Measurements from ENCODE around the gene MAS1.

MAS1 gene

GRCh38 chr6:159904497-159904911 is 13.7 kb downstream of the MAS1 start:
- Histone ChIP-seq H3K4me1 (ENCODE audit: insufficient read depth, low read length) (no peaks in the 10 kb centered on the region), H3K36me3 (ENCODE audit: insufficient read depth, low read length) (no peaks in the 10 kb centered on the region), H3K4me3 (ENCODE audit: low read depth in 1 of 2, low read length in 2 of 2) (no peak overlapping the region), H3K27me3 (ENCODE audit: control insufficient read depth in 1 of 2, insufficient read depth in 2 of 2, low read length in 2 of 2) (peaks cover 0 to 4% of the 10 kb centered on the region in 2 donors), H3K9ac (ENCODE audit: low read length) (no peak overlapping the region), H3K9me3 (ENCODE audit: low read length) (no peaks in the 10 kb centered on the region), H3K27ac (ENCODE audit: low read depth, low read length) (no peak overlapping the region)

- Histone ChIP-seq H3K27ac (ENCODE audit: low read depth, low read length) (no peak overlapping the region), H3K9ac (ENCODE audit: low read length) (no peak overlapping the region), H3K4me1 (ENCODE audit: insufficient read depth, low read length) (no peaks in the 10 kb centered on the region), H3K9me3 (ENCODE audit: low read length) (no peaks in the 10 kb centered on the region), H3K27me3 (ENCODE audit: control insufficient read depth in 1 of 2, insufficient read depth in 2 of 2, low read length in 2 of 2) (peaks cover 0 to 4% of the 10 kb centered on the region in 2 donors), H3K36me3 (ENCODE audit: insufficient read depth, low read length) (no peaks in the 10 kb centered on the region), H3K4me3 (ENCODE audit: low read depth in 1 of 2, low read length in 2 of 2) (no peak overlapping the region)
Observed at GRCh38 chr6:159906400-159906799, 15.6 kb downstream of the MAS1 start.

DNA sequence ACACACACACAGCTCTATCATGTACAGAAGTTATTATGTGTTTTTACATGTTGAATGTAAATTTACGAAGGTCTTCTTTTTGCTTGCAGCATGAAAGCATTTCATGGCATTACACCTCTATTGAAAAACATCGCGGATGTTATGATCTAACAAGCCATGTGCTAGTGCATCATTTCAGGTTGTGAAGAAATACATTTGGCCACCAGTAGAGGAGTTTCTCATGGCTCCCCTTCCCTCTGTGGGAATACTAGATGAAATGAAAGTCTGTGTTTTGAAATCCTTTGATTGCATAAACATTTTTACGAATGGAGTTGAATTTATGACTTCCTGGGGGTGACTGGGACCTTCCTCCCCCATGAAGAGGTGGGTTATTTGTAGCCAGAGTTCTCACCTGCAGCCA is 17.7 kb downstream of the MAS1 start:
- Histone ChIP-seq H3K4me1 (ENCODE audit: insufficient read depth, low read length) (no peaks in the 10 kb centered on the region), H3K9me3 (ENCODE audit: low read length) (no peaks in the 10 kb centered on the region), H3K9ac (ENCODE audit: low read length) (no peak overlapping the region), H3K27me3 (ENCODE audit: control insufficient read depth in 1 of 2, insufficient read depth in 2 of 2, low read length in 2 of 2) (peaks cover 0 to 4% of the 10 kb centered on the region in 2 donors), H3K4me3 (ENCODE audit: low read depth in 1 of 2, low read length in 2 of 2) (no peak overlapping the region), H3K36me3 (ENCODE audit: insufficient read depth, low read length) (no peaks in the 10 kb centered on the region), H3K27ac (ENCODE audit: low read depth, low read length) (no peak overlapping the region)

- no peaks in the 10 kb centered on the region for H3K36me3 ChIP-seq (ENCODE audit: insufficient read depth, low read length)
Observed at GRCh38 chr6:159908979-159909378, 18.2 kb downstream of the MAS1 start.

DNA sequence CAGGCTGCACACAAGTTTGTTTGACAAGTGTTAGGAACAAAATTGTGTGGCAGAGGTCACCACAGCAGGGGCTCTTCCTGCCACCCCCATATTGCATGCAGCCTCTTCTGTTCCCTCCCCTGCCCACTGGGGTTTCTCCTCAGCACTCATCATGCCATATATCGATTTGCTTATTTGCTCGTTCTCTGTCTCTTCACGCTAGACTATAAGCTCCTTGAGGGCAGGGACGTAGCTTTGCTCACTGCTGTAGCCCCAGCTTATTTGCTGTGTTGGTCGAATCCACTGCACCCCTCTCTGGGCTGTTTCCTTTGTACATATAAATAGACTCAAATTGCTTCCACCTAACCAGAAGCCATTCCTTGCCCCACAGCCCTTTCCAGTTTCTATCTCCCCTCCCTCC is 19.6 kb downstream of the MAS1 start:
- Histone ChIP-seq H3K36me3 (ENCODE audit: insufficient read depth, low read length) (no peaks in the 10 kb centered on the region), H3K27me3 (ENCODE audit: control insufficient read depth in 1 of 2, insufficient read depth in 2 of 2, low read length in 2 of 2) (peaks cover 0 to 4% of the 10 kb centered on the region in 2 donors), H3K9ac (ENCODE audit: low read length) (no peak overlapping the region), H3K27ac (ENCODE audit: low read depth, low read length) (no peak overlapping the region), H3K9me3 (ENCODE audit: low read length) (no peaks in the 10 kb centered on the region), H3K4me3 (ENCODE audit: low read depth in 1 of 2, low read length in 2 of 2) (no peak overlapping the region), H3K4me1 (ENCODE audit: insufficient read depth, low read length) (no peaks in the 10 kb centered on the region)

More at GRCh38 chr6:159908979-159909378, 18.2 kb downstream of the MAS1 start:
- H3K4me1 ChIP-seq (ENCODE audit: insufficient read depth, low read length): no peaks in the 10 kb centered on the region
- no peak overlapping the region for H3K4me3 ChIP-seq (ENCODE audit: low read depth in 1 of 2, low read length in 2 of 2)
- H3K27ac ChIP-seq (ENCODE audit: low read depth, low read length): no peak overlapping the region
- H3K9ac ChIP-seq (ENCODE audit: low read length): no peak overlapping the region
- H3K27me3 ChIP-seq (ENCODE audit: control insufficient read depth in 1 of 2, insufficient read depth in 2 of 2, low read length in 2 of 2): peaks cover 0 to 4% of the 10 kb centered on the region in 2 donors
- H3K9me3 ChIP-seq (ENCODE audit: low read length): no peaks in the 10 kb centered on the region

DNA sequence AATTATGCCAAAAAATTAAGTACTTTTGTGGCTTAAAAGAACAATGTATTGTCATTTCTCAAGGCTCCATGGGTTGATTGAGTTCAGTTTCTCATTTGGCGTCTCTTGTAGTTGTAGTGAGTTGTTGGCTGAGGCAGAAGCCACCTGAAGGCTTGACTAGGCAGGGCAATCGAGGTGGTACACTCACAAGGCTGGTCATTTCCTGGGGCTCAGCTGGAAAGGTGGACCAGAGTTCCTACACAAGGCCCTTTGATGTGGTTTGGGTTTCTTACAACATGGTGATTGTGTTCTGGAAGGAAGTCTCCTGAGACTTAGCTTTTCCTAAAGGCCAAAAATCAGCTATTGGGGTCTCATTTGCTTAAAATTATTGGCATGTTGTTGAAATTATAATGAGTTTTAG is 22.6 kb downstream of the MAS1 start:
- Histone ChIP-seq H3K36me3 (ENCODE audit: insufficient read depth, low read length) (no peaks in the 10 kb centered on the region), H3K27ac (ENCODE audit: low read depth, low read length) (no peak overlapping the region), H3K4me3 (ENCODE audit: low read depth in 1 of 2, low read length in 2 of 2) (no peak overlapping the region), H3K9ac (ENCODE audit: low read length) (no peak overlapping the region), H3K9me3 (ENCODE audit: low read length) (no peaks in the 10 kb centered on the region), H3K27me3 (ENCODE audit: control insufficient read depth in 1 of 2, insufficient read depth in 2 of 2, low read length in 2 of 2) (peaks cover 0 to 4% of the 10 kb centered on the region in 2 donors), H3K4me1 (ENCODE audit: insufficient read depth, low read length) (no peaks in the 10 kb centered on the region)

- H3K27me3 ChIP-seq (ENCODE audit: control insufficient read depth in 1 of 2, insufficient read depth in 2 of 2, low read length in 2 of 2): no peaks in the 10 kb centered on the region
- no peak overlapping the region for H3K27ac ChIP-seq (ENCODE audit: low read depth, low read length)
- no peaks in the 10 kb centered on the region for H3K4me1 ChIP-seq (ENCODE audit: insufficient read depth, low read length)
- no peak overlapping the region for H3K4me3 ChIP-seq (ENCODE audit: low read depth in 1 of 2, low read length in 2 of 2)
- H3K36me3 ChIP-seq (ENCODE audit: insufficient read depth, low read length): no peaks in the 10 kb centered on the region
- H3K9me3 ChIP-seq (ENCODE audit: low read length): no peaks in the 10 kb centered on the region
- H3K9ac ChIP-seq (ENCODE audit: low read length): no peak overlapping the region
Observed at GRCh38 chr6:159913862-159914564, 23.2 kb downstream of the MAS1 start.

DNA sequence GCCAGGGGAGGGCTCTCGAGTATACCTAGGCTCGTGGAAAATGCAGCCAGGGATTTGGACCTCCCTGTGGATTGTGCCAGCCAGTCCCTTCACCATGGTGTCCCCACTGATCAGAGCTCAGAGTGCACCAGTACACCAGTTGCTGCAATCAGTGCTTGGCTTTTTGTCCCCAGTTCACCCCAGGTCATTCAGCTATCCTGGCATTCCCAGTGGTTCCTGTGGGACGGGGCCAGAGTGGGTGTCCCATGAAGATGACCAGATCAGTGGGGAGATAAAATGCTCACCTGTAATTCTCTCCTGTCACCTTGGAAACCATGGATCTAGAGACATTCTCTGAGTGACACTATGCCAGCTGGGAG is 23.8 kb downstream of the MAS1 start:
- H3K9ac ChIP-seq (ENCODE audit: low read length): no peak overlapping the region
- no peak overlapping the region for H3K4me3 ChIP-seq (ENCODE audit: low read depth in 1 of 2, low read length in 2 of 2)
- no peaks in the 10 kb centered on the region for H3K4me1 ChIP-seq (ENCODE audit: insufficient read depth, low read length)
- H3K27me3 ChIP-seq (ENCODE audit: control insufficient read depth in 1 of 2, insufficient read depth in 2 of 2, low read length in 2 of 2): no peaks in the 10 kb centered on the region
- no peaks in the 10 kb centered on the region for H3K36me3 ChIP-seq (ENCODE audit: insufficient read depth, low read length)
- H3K27ac ChIP-seq (ENCODE audit: low read depth, low read length): no peak overlapping the region
- H3K9me3 ChIP-seq (ENCODE audit: low read length): no peaks in the 10 kb centered on the region

- H3K27ac ChIP-seq (ENCODE audit: low read depth, low read length): no peak overlapping the region
- H3K4me1 ChIP-seq (ENCODE audit: insufficient read depth, low read length): no peaks in the 10 kb centered on the region
- H3K36me3 ChIP-seq (ENCODE audit: insufficient read depth, low read length): no peaks in the 10 kb centered on the region
- H3K9me3 ChIP-seq (ENCODE audit: low read length): no peaks in the 10 kb centered on the region
- no peak overlapping the region for H3K9ac ChIP-seq (ENCODE audit: low read length)
- no peak overlapping the region for H3K4me3 ChIP-seq (ENCODE audit: low read depth in 1 of 2, low read length in 2 of 2)
- H3K27me3 ChIP-seq (ENCODE audit: control insufficient read depth in 1 of 2, insufficient read depth in 2 of 2, low read length in 2 of 2): no peaks in the 10 kb centered on the region
Observed at GRCh38 chr6:159915397-159915796, 24.6 kb downstream of the MAS1 start.

DNA sequence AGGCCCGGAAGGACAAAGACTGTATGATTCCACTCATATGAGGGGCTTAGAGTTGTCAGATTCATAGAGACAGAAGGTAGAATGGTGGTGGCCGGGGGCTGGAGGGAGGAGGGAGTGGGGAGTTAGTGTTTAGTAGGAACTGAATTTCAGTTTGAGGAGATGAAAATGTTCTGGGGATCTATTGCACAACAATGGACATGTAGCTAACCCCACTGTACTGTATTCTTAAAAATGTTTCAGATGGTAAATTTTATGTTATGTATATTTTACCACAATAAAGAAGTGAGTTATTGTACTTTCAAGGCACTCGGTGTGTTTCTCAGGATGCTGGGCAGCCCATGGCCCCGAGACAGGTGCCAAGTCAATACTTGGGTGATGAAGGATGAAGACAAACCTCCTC is 25.4 kb downstream of the MAS1 start:
- no peaks in the 10 kb centered on the region for H3K9me3 ChIP-seq (ENCODE audit: low read length)
- no peaks in the 10 kb centered on the region for H3K27me3 ChIP-seq (ENCODE audit: control insufficient read depth in 1 of 2, insufficient read depth in 2 of 2, low read length in 2 of 2)

DNA sequence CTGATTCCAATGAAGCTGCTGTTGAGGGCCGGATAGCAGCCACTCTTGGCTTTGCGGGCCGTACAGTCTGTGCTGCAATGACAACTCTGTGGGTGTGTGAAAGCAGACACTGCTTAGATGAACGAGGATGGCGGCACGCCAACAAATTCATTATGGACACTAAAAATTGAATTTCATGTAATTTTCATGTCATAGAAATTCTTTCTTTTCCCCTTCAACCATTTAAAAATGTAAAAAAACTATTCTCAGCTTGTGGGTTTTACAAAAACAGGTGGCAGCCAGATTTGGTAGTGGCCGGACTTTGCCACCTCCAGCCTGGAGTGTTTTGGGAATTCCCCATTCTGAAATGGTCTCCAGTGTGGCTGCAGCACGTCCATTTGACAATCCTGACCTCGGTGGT is 26.0 kb downstream of the MAS1 start:
- Histone ChIP-seq H3K27me3 (ENCODE audit: control insufficient read depth in 1 of 2, insufficient read depth in 2 of 2, low read length in 2 of 2) (no peaks in the 10 kb centered on the region), H3K36me3 (ENCODE audit: insufficient read depth, low read length) (no peaks in the 10 kb centered on the region), H3K27ac (ENCODE audit: low read depth, low read length) (no peak overlapping the region), H3K9ac (ENCODE audit: low read length) (no peak overlapping the region), H3K4me1 (ENCODE audit: insufficient read depth, low read length) (no peaks in the 10 kb centered on the region), H3K4me3 (ENCODE audit: low read depth in 1 of 2, low read length in 2 of 2) (no peak overlapping the region), H3K9me3 (ENCODE audit: low read length) (no peaks in the 10 kb centered on the region)

More for the DNA sequence above, 25.4 kb downstream of the MAS1 start:
- H3K4me3 ChIP-seq (ENCODE audit: low read depth in 1 of 2, low read length in 2 of 2): no peak overlapping the region
- no peaks in the 10 kb centered on the region for H3K4me1 ChIP-seq (ENCODE audit: insufficient read depth, low read length)
- no peak overlapping the region for H3K9ac ChIP-seq (ENCODE audit: low read length)
- no peak overlapping the region for H3K27ac ChIP-seq (ENCODE audit: low read depth, low read length)
- H3K36me3 ChIP-seq (ENCODE audit: insufficient read depth, low read length): no peaks in the 10 kb centered on the region

DNA sequence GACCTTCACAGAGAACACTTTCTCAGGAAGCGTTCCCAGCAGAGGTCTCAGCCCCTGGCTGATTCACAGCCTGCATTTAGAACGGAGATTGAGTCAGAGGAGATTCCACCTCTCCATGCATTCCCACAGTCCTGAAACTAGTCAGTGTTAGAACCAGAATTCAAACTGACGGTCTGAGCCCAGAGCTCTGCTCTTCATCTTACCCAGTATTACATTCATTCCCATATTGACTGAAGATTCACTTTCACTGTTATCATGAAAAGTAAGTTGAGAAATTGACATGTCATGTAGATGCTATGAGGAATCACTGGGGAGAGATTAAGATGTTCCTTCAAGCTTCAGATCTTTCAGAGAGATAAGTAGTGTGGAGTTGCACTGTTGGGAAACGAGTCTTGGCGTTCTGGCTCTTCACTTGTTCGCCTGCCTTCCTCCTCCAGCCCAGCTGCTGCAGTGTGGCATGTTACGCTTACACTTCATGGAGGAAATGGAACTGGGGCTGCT is 28.3 kb downstream of the MAS1 start:
- Histone ChIP-seq H3K36me3 (ENCODE audit: insufficient read depth, low read length) (no peaks in the 10 kb centered on the region), H3K27me3 (ENCODE audit: control insufficient read depth in 1 of 2, insufficient read depth in 2 of 2, low read length in 2 of 2) (no peaks in the 10 kb centered on the region), H3K9ac (ENCODE audit: low read length) (no peak overlapping the region), H3K9me3 (ENCODE audit: low read length) (no peaks in the 10 kb centered on the region), H3K4me3 (ENCODE audit: low read depth in 1 of 2, low read length in 2 of 2) (no peak overlapping the region), H3K27ac (ENCODE audit: low read depth, low read length) (no peak overlapping the region), H3K4me1 (ENCODE audit: insufficient read depth, low read length) (no peaks in the 10 kb centered on the region)

Data from muscle layer of colon (tissue), 2 donors.